GM12892 (cell line): ENCODE results near the gene CACNA1F.

Experiments
- POLR2A ChIP-seq: IDR thresholded peaks from 2 replicates; pipeline ENCODE4 v1.6.1; 2011; ENCODE audit warnings: low read depth, low read length, control low read depth
- POLR2AphosphoS5 ChIP-seq: IDR thresholded peaks from 2 replicates; pipeline ENCODE4 v1.6.1; 2011; ENCODE audit warnings: low read depth, low read length, control low read depth
- TAF1 ChIP-seq: IDR thresholded peaks from 2 replicates; pipeline ENCODE4 v1.6.1; 2011; ENCODE audit warnings: low read depth, mild to moderate bottlenecking, control low read depth, low read length, borderline replicate concordance

DNA sequence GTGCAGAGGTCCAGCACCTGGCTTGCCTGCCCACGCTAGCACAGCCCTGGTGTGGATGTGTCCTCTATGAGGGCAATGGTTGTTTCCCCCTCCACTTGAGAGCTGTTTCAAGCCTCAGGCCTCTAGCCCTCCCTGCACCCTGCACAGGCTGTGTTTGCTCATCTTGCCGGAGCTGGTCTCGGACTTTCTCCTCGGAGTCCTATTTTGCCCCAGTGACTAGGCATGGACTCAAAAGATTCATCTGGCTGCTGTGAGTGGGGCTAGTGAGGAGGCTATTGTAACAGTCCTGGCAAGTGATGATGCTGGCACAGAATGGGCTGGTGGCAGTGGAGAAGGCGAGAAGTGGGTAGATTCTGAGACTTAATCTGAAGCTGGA, 25.6 kb upstream of the CACNA1F start:
- TF ChIP-seq POLR2A (no peak), TAF1 (no peak), POLR2AphosphoS5 (no peak)
